ENCODE measurements around the gene TMC3.

DNA sequence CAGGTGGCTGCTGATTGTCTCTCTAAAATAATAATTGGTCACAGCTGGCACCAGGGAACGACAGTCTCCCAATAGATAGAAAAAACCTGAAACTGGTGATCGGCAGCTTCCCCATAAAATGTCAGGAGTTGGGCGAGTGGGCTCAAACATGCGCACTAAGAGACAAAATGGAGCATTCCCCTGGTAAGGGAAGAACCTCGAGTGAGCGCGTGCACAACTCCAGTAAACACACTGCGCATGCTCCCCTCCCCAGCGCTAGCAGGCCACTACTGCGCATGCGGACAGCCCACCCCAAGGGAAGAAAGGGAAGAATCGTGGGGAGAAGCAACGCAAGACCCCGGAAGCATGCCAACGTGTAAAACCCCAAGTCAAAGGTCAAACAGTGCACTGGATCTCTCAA lies 42.4 kb downstream of the TMC3 start:
- TF ChIP-seq ZNF121 (CRISPR knock-in tag; IDR thresholded peaks at IDR 0.05) (no peak), ZFP36 (IDR thresholded peaks at IDR 0.05; ENCODE audit: borderline replicate concordance, low read depth, low read length, partially characterized antibody) (no peak), HIVEP1 (CRISPR knock-in tag; IDR thresholded peaks at IDR 0.05) (no peak), NBN (conservative IDR thresholded peaks at IDR 0.05) (no peak), RNF2 (conservative IDR thresholded peaks at IDR 0.05; ENCODE audit: low read depth) (no peak), MXI1 (IDR thresholded peaks at IDR 0.05; ENCODE audit: borderline replicate concordance, low read depth, low read length) (no peak), SAFB2 (CRISPR knock-in tag; IDR thresholded peaks at IDR 0.05; ENCODE audit: borderline replicate concordance, low read depth) (no peak), ZNF274 (CRISPR knock-in tag; IDR thresholded peaks at IDR 0.05) (no peak)
- TF ChIP-seq, protein P1, sequence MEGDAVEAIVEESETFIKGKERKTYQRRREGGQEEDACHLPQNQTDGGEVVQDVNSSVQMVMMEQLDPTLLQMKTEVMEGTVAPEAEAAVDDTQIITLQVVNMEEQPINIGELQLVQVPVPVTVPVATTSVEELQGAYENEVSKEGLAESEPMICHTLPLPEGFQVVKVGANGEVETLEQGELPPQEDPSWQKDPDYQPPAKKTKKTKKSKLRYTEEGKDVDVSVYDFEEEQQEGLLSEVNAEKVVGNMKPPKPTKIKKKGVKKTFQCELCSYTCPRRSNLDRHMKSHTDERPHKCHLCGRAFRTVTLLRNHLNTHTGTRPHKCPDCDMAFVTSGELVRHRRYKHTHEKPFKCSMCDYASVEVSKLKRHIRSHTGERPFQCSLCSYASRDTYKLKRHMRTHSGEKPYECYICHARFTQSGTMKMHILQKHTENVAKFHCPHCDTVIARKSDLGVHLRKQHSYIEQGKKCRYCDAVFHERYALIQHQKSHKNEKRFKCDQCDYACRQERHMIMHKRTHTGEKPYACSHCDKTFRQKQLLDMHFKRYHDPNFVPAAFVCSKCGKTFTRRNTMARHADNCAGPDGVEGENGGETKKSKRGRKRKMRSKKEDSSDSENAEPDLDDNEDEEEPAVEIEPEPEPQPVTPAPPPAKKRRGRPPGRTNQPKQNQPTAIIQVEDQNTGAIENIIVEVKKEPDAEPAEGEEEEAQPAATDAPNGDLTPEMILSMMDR (CRISPR knock-in tag; IDR thresholded peaks at IDR 0.05) = no peak
- TF ChIP-seq, protein P2, sequence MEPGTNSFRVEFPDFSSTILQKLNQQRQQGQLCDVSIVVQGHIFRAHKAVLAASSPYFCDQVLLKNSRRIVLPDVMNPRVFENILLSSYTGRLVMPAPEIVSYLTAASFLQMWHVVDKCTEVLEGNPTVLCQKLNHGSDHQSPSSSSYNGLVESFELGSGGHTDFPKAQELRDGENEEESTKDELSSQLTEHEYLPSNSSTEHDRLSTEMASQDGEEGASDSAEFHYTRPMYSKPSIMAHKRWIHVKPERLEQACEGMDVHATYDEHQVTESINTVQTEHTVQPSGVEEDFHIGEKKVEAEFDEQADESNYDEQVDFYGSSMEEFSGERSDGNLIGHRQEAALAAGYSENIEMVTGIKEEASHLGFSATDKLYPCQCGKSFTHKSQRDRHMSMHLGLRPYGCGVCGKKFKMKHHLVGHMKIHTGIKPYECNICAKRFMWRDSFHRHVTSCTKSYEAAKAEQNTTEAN (CRISPR knock-in tag; conservative IDR thresholded peaks at IDR 0.05) = no peak

Data from HepG2 (cell line).